ENCODE data around the gene LRRC46.

Gene LRRC46

DNA sequence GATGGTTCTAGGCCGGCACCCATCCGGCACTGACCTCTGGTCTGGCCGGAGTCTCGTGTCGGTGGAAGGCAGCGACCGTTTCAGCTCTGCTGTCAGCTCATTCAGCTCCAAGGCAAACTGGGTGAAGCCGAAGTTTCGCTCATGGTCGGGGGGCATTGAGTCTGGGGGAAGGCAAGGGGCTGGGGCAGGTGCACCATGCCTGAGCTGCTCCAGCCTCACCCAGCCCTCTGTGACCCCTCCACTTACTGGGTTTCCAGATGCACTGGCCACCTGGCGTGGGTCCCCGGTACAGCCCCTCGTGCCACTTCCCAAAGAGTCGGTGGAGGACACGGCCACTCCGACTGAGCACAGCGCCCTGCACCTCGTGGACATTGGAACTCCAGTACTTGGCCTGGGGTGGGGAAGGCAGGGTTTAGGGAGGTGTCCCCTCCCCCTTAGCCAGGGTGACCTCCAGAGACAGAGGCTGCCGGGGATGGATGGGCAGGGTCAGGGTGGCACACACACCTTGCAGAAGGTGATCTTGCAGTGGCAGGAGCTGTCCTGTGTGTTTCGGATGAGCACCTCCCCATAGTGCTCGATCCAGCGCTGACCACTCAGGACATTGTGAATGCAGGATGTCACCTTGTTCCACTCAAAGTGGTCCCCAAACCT is 22.5 kb upstream of the LRRC46 start:
- DNase-seq (ENCODE audit: low read depth in 2 of 2) = no peak

DNA sequence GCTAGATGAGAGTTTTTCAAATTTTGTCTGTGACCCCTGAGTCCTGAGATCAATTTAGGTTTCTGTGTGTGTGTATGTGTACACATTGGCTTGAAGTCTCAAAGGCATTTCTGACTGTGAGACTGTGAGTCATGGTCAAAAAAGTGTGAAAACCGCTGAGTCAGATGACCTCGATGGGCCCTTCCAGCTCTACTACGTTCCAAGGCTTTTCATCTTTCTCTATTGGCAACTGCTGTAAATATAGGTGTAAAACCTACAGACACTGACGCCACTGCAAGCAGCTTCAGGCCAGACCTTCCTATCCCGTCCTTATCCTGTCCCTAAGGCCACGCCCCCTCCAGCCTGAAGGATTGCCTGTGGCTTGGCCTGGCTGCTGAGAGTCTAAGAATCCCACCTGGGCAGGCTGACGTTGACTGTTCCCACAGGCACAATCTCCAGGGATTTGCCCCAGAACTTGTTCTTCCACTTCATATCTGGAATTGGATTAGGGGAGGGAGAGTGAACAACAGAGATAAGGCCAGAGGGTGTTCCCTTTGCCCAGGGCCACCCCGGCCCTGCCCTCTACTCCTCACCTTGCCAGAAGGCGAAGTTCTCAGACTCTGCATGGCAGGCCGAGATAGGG is 21.2 kb upstream of the LRRC46 start:
- no peak for DNase-seq (ENCODE audit: low read depth in 2 of 2)

DNA sequence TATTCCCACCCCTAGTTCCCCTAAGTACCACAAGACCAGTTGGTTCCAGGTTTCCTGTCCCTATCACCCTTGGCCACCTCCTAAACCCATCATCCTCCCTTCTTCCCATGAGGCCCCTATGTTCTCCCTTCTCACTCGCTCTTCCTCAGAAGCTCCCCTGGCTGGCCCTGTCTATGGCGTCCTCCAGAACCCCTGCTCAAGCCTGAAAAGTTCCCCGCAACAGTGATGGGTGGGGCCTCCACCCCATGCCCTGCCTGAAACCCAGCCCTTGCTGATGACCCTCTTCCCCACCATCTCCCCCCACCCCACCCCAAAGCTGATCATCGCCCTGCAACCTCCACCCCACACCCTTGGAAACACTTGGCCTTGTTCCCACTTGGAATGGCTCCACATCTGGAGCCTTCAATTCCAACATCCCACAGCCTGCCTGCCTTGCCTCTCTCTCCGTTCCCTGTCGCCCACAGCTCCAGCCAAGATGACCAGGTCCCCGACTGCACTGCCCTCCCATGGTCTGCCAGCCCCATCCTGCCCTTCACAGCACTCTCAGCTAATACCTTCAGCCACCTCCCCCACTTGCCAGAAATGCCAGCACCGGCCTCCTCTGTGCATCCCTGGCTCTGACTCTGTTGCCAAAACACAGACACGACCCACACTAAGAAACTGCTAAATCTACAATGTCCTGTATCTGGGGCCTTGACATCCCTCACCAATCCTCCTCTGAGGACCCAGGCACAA is 20.4 kb upstream of the LRRC46 start:
- no peak for DNase-seq (ENCODE audit: low read depth in 2 of 2)

DNA sequence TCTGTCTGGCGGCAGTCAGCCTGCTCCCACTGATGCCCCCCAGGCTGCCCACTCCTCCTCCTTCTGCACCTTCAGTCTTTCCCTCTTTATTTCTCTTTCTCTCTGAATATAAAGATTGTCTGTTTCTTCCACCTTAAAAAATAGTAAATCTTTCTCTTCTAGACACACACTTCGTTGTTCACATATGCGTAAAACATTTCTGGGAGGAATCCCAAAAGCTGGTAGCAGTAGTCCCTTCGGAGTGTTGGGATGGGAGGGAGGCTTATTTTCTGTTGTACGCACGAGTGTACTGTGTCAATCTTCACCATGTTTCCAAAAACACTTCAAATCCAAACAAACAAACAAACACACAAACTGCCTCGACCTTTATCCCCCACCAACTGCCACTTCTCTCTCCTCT is 19.8 kb upstream of the LRRC46 start:
- DNase-seq (ENCODE audit: low read depth in 2 of 2) = no peak

DNA sequence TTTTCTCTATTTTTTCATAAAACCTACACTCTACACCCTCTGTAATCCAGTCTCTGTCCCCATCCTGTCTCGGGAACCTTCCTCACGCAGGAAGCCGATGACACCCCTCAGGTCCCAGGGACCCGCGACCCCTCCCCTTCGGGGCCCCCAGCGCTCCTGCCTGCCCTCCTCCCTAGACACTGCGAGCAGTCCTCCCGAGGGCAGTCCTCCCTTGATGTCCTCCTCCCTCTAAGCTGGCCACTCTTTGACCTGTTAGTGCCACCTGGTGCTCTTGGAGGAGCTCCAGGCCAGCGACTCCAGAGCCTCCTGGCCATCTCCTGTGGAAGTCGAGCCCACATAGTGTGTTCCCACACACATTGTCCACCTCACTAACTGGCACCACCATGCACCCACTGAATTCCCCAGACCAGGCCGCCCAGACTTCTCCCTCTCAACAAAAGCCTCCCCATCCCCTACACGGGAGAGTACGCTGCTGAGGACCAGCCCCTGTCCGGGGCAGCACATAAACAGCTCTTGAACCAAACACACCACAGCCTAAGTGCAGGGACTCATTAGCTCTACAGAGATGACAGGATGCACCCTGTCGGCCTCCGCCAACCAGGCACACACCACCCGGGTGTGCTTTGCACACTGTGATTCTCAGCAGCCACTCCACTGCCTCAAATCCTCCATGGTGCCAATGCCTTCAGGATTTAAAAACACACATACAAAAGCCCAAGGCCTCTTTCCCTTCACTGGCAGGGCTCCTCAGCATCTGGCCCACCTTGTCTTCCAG is 19.1 kb upstream of the LRRC46 start:
- DNase-seq (ENCODE audit: low read depth in 2 of 2) = no peak

DNA sequence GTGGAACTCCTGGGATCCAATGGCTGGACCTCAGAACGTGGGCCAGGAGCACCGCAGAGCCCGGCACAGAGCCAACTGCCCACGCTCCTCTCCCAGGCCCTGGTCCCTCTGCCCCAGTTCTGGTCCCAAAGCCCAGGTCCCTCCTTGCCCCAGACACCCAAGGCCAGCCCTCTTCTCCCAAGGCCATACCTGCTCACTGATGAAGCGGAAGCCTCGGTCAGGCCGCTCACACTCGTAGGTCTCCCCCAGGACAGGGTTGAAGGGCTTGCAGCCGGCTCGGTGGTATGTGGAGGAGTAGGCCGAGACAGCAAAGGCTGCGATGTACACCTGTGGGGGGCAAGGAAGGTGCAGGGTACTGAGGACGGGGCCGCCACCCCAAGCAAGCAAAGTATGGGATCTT is 18.4 kb upstream of the LRRC46 start:
- no peak for DNase-seq (ENCODE audit: low read depth in 2 of 2)

DNA sequence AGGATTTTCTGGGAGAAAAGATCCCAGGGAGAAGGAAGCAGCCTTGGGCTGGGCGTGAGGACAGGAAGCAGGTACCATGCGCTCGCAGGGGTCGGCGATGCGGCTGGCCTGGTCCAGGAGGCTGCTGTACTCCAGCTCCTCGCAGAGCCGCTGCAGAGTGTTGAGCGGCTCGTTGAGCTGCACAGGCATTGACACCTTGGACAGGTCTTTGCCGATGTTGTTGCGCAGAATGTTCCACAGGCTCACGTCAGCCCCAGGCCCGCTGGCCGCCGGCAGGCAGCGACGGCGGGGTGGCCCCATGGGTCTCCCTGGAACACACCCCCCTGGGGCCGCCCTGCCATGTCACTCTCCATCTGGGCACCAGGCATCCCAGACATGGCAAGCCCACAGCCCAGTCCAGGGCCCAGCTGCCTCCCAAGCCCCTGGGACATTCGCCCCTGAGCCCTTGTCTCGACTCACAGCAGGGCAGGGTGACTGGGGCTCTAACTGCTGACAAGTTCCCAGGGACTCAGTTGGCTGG is 17.9 kb upstream of the LRRC46 start:
- no peak for DNase-seq (ENCODE audit: low read depth in 2 of 2)

DNA sequence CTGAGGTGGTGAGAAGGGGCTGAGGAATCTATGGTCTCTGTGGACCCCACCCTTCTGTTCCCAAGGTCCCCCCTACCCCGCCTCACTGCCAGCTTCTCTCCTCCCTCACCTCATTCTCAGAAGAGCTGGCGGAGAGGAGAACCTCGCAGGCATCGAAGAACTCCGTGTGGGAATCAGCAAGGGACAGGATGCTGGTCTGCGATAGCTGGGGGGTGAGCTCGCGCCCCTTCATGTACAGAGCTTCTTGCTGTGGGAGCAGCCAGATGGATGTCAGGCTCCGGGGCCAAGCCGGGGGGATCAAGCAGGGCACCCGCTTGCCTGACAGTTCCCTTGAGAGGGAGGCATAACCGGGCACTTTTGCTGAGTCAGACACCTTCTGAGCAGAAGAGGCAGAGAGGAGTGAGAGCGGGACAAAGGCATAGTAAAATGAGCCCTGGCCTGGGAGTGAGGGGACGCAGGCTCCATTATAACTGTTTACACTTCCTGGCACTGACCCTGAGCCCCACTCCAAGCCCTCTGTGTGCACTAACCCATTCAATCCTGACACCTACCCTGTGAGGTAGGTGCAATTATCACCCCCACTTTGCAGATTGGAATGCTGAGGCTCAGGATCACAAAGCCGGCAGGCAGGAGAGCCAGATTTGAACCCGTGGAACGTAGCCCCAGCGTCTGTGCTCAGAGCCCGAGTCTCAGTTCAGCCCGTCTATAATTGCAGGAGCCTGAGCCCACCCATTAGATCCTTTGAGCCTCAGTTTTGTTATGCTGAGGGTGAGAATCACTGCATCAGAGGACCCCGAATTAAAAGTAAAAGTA is 16.2 kb upstream of the LRRC46 start:
- no peak for DNase-seq (ENCODE audit: low read depth in 2 of 2)

DNA sequence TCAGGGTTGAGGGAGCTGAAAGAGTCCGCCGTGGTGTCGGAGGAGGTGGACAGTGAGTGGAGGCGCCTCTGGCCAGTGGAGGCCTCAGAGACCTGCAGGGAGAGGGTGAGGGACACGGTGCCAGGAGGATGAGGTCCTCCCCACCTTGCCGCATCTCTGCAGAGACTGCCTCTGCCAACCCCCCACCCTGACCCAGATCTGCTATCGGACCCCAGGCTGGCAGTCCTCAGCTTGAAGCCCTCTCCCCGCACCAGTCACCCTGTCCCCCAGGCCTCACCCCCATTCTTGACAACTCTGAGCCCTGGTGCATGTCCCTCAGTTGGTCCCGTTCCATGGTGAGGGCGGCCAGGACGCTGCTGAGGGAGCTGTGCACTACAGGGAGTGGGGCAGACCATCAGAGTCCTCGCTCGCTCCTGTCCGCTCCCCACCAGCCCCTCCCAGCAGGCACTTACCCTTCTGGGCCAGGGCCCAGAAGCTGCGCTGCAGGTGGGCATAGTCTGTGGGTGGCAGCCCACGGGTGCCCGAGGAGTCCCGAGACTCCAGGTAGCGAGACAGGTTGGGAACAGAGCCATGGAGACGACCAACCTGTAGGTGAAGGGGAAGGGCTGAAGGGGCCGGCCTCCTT is 15.2 kb upstream of the LRRC46 start:
- DNase-seq (ENCODE audit: low read depth in 2 of 2) = no peak

DNA sequence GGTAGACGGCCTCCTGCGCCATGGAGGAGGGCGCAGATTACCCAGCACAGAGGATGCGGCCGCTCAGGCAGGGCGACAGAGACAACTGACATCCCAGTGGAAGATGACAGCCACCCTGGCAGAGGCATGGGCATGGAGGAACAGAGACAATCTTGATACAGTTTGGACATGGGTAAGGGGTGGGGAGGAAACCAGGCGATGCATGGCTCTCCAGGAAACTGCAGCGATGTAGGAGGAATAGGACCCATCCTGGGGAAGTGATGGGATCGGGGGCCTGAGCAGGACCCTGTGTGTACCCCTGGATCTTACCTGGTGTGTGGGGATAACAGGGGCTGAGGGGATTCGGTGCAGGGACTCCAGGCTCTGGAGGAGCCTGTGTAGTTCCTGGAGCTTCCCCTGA is 14.5 kb upstream of the LRRC46 start:
- DNase-seq (ENCODE audit: low read depth in 2 of 2) = no peak

DNA sequence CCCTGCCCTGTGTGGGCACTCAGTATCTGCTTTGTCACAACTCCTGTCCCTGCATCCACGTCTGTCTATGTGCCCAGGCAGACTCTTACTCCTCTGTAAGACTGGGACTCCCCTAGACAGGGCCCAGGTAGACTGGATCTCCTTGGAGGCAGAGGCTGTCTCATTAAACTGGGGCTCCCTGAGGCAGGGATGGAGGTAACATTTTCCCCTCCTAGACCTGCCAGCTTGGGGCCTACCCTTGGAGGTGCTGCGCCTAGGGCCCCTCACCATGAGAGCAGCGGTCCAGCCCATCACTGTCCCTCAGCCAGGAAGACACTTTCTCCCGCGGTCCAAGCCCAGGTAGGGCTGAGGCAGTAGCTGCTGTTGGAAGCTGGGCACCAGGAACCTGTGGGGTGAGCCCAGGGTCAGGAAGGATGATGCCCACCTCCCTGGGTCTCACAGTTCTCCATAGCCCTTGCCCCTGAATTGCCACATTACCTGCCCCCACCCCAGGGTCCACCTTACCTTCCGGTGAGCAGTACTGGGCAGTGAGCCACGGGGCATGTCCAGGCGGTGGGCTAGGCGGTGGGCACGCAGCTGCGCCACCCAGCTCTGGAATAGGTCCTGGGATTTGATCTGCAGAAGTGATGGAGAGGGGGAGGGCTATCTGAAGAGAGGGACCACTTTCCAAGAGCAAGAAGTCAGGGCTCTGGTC is 13.3 kb upstream of the LRRC46 start:
- DNase-seq (ENCODE audit: low read depth in 2 of 2) = no peak

DNA sequence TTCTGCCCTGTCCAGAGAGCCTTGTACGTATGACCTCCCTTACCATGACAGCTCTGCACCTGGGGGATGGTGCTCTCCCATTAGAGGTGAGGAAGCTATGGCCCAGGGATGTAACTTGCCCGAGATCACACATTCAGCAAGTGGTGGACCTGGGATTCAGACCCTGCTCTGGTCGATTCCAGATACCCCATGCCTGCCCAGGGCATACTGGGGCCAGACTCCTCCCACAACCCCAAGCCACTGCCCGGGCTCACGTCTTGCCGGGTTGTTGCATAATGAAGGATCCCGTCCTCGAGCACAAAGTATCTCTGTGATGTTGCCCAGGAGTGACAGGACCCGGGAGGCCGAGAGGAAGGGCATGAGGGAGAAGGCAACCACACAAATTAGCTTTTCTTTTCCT is 12.0 kb upstream of the LRRC46 start:
- DNase-seq (ENCODE audit: low read depth in 2 of 2) = no peak

DNA sequence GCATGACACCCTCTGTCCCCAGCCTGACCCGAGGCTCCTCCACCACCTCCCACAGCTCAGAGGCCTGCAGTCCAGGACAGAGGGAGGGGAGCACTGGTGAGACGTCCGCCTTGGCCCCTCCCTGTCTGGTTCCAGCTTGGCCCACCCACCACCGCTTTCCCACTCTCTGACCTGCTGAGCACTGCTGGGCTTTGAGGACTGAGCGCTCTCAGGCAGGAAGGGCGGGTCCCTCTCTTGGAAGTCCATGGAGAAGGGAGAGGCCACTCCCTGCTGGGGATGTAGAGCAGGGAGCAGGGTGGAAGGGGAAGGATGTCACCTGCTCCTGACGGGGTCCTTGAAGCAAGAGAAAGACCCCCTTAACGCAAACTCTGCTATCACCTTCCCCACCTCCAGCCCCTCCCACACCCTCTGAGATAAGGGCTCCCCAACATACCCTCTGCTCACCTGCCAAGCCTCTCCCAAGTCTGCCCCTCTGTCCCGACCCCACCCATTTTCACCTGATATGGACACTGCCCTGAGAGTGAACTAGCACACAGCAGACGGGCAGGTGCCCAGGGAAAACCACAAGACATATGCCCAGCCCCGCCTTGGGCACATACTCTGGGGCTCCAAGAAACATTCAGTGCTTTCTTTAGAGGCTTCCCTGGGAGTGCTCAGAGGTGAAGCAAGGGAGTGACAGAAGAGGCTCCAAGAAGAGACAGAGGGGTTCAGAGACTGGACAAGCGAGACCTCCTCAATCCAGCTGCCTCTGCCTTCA is 11.3 kb upstream of the LRRC46 start:
- no peak for DNase-seq (ENCODE audit: low read depth in 2 of 2)

DNA sequence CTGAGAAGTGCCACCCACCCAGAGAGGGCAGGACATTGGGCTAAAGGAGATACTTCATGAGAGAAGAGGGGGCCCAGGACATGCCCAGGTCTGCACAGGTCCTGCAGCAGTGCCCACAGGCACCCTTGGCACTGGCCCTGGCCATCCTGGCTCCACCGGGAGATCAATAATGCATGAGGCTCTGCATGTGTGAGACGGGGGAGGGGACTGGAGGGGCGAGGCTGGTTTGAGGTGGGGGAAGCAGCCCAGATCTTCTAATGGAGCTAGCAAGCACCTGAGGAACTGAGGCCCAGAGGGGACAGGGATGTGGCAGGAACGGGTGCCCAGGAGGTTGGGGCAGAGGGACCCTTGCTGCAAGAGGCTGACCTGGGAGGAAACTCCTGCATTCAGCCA is 10.4 kb upstream of the LRRC46 start:
- DNase-seq (ENCODE audit: low read depth in 2 of 2) = no peak

DNA sequence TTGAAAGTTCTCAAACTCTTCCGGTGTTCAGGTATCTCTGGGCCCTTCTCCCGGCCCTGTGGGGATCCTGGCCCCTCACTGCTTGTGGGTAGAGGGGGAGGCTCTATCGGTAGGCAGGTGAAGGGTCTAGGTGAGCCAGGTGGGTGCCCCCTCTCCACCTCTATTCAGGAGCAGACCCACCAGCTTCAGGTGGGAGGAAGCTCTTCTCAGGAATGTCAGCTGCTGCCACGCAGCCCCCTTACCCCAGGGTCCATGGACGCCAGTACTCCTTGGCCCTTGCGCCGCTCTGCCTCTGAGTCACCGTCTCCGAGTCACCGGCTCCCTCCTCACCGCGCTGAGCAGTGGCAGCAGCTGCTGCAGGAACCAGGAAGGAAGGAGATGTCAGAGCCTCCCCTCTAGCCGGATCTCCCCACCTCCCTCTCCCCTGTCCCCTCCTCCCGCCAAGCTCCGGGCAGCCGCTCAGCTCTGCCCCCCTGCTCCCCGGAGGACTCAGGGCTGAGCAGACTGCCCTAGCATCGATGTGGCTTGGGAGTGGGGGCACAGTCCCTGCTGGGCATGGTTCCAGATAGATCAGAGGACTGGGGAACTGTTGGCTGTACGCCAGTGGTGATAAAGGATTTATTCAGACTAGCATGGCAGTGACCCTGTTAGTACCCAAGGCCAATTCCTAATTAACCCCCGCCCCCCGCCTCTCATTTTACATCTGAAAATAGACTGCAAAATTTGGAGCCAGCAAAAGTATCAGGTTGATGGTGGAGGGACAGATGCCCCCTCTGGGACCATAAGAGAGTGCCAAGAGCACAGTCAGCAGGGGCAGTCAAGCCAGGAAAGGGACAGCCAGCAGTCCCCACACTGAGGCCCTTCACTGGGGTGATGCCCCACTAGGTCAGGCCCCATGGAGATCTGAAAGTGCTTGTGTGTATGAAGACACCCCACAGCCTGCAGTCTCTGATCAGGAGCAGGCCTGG is 9.8 kb upstream of the LRRC46 start, which contains the start of gene OSBPL7:
Gene OSBPL7, minus strand, starts transcription at position 371 of the 968 bp plus-strand sequence. CDS start 1,516 bp downstream, outside the sequence.
- DNase-seq (ENCODE audit: low read depth in 2 of 2) = peak; percentile 57 to 63

DNA sequence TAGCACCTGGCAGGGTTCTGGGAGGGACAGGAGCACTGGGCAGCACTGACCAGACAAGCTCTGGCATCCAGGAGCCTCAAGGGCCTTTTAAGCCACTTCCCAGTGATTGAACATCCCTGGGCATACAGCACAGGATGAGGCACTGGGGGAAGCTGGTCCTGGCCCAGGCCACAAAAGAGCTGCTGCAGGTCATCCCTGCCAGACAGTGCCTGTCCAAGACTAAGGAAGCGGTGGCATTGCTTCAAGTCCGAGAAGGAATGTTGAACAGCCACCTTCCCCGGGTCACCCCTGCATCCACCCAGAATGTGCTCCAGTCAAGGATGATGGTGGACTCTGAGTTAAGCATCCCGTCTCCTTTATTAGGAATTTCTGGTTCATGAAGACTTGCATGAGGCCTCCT is 8.7 kb upstream of the LRRC46 start:
- DNase-seq (ENCODE audit: low read depth in 2 of 2) = no peak

DNA sequence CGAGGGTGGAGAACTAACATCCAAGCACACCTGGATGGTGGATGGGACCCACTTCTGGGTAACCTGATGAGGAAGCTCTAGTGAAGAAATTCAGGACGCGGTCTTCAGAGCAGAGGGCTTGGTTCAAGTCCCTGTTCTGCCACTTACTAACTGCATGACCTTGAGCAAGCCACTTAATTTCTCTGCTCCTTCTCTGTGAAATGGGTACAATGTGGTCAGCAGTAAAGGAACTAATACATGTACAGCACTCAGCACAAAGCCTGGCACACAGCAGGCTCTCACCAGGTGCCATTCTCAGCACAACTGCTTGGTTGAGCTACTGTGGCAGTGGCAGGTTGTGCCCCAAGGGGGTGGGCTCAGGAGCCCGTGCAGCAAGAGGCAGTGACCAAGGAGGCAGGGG is 8.0 kb upstream of the LRRC46 start:
- DNase-seq (ENCODE audit: low read depth in 2 of 2) = no peak

DNA sequence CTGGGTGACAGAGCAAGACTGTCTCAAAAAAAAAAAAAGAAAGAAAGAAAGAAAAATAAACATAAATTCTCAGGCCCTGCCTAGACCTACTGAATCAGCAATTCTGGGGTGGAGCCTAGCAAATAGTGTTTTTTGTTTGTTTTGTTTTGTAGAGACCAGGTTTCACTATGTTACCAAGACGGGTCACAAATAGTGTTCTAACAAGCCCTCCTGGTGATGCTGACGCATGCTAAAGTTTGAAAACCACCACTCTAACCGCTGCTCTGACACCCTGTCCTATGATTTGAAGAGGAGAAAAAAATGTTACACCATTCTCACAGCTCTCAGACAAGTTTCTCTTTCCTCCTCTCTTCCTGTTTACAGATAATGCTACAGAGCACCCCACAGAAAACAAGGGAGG is 1.6 kb upstream of the LRRC46 start:
- DNase-seq (ENCODE audit: low read depth in 2 of 2) = no peak
